GM23338 (cell line): ENCODE results near the gene ANKRD34B. TPM values are rescaled to one million over a fixed set of nuclear protein-coding genes. Genes with fewer than 3 reads are reported as not detected.

Experiments
- ATAC-seq: fragments of 200-7000 bp; cut with Tn5 transposase; 3 replicates; pipeline ENCODE4 v1.9.1; 2020
- DNase-seq: peaks from one replicate; pipeline ENCODE4 v3.0.0-alpha.2; 2015; ENCODE audit warnings: low spot score
- H2AFZ ChIP-seq: fragments of 200-600 bp; sonication (generic); 2 replicates; pipeline ENCODE4 v1.8.0; 2016; ENCODE audit warnings: antibody characterized with exemption, mild to moderate bottlenecking, moderate library complexity
- H3F3A ChIP-seq: fragments of 200-600 bp; sonication (generic); replicated peaks from 2 replicates; pipeline ENCODE4 v1.8.0; 2017; ENCODE audit warnings: antibody characterized with exemption, mixed run types, low read depth
- H3K27ac ChIP-seq: fragments of 200-600 bp; sonication (generic); 2 replicates; pipeline ENCODE4 v1.6.1; 2016; ENCODE audit warnings: low read depth
- H3K27me3 ChIP-seq: fragments of 200-600 bp; sonication (generic); 2 replicates; pipeline ENCODE4 v1.8.0; 2016; ENCODE audit warnings: mild to moderate bottlenecking, mixed run types, moderate library complexity; ENCODE audit not compliant: insufficient read depth
- H3K36me3 ChIP-seq: fragments of 200-600 bp; sonication (generic); 2 replicates; pipeline ENCODE4 v1.8.0; 2016; ENCODE audit warnings: mild to moderate bottlenecking; ENCODE audit not compliant: insufficient read depth
- H3K4me1 ChIP-seq: fragments of 200-600 bp; sonication (generic); 2 replicates; pipeline ENCODE4 v1.8.0; 2016; ENCODE audit warnings: mild to moderate bottlenecking, moderate library complexity; ENCODE audit not compliant: insufficient read depth
- H3K4me2 ChIP-seq: fragments of 200-600 bp; sonication (generic); 2 replicates; pipeline ENCODE4 v1.7.1; 2017; ENCODE audit warnings: mixed run types
- H3K4me3 ChIP-seq: fragments of 200-600 bp; sonication (generic); 2 replicates; pipeline ENCODE4 v1.6.1; 2016; ENCODE audit warnings: mixed run types
- H3K79me2 ChIP-seq: fragments of 200-600 bp; sonication (generic); replicated peaks from 2 replicates; pipeline ENCODE4 v1.8.0; 2017; ENCODE audit warnings: mild to moderate bottlenecking; ENCODE audit not compliant: insufficient read depth
- H3K9me2 ChIP-seq: fragments of 200-600 bp; sonication (generic); 2 replicates; pipeline ENCODE4 v1.8.0; 2017; ENCODE audit not compliant: insufficient read depth
- H4K20me1 ChIP-seq: fragments of 200-600 bp; sonication (generic); replicated peaks from 2 replicates; pipeline ENCODE4 v1.8.0; 2017; ENCODE audit warnings: mild to moderate bottlenecking; ENCODE audit not compliant: insufficient read depth
- H3K27ac Mint-ChIP-seq: 2 replicates; pipeline ENCODE4 v1.8.0; 2020; ENCODE audit warnings: inconsistent platforms, mild to moderate bottlenecking, moderate library complexity, mixed read lengths
- H3K27me3 Mint-ChIP-seq: 3 replicates; pipeline ENCODE4 v1.8.0; 2022; ENCODE audit warnings: low read depth, mild to moderate bottlenecking, moderate library complexity, mixed read lengths, inconsistent platforms; ENCODE audit not compliant: insufficient read depth, poor library complexity
- H3K36me3 Mint-ChIP-seq: 3 replicates; pipeline ENCODE4 v1.8.0; 2021; ENCODE audit warnings: low read depth, mild to moderate bottlenecking, inconsistent platforms, moderate library complexity, mixed read lengths
- H3K4me1 Mint-ChIP-seq: 3 replicates; pipeline ENCODE4 v1.8.0; 2020; ENCODE audit warnings: mild to moderate bottlenecking, inconsistent platforms, mixed read lengths
- H3K4me3 Mint-ChIP-seq: 3 replicates; pipeline ENCODE4 v1.8.0; 2021; ENCODE audit warnings: moderate library complexity, mild to moderate bottlenecking, inconsistent platforms, mixed read lengths
- H3K9me3 Mint-ChIP-seq: 3 replicates; pipeline ENCODE4 v1.8.0; 2020; ENCODE audit warnings: moderate library complexity, mild to moderate bottlenecking, inconsistent platforms, mixed read lengths
- CREB1 ChIP-seq: fragments of 250-450 bp; sonication (Bioruptor Pico); IDR thresholded peaks from 2 replicates; pipeline ENCODE4 v1.5.0; 2020; ENCODE audit warnings: low read depth, mild to moderate bottlenecking, moderate library complexity
- CTCF ChIP-seq, 2 experiments: fragments of 200-600 bp in 1 of 2; sonication (generic) in 1 of 2; conservative IDR thresholded peaks; 2 replicates each; pipeline versions ENCODE4 v1.5.1 to v1.6.1; 2016 to 2017; ENCODE audit warnings: antibody characterized with exemption in 2 of 2, low read depth in 2 of 2, mild to moderate bottlenecking in 2 of 2, moderate library complexity in 1 of 2
- ETS1 ChIP-seq: IDR thresholded peaks from 2 replicates; pipeline ENCODE4 v1.6.1; 2016; ENCODE audit warnings: antibody characterized with exemption
- EZH2 ChIP-seq: fragments of 200-600 bp; sonication (generic); IDR thresholded peaks from one replicate; pipeline ENCODE4 v1.8.0; 2017; ENCODE audit warnings: antibody characterized with exemption, mild to moderate bottlenecking, low read depth; ENCODE audit not compliant: unreplicated experiment
- EZH2phosphoT487 ChIP-seq: fragments of 200-600 bp; sonication (generic); IDR thresholded peaks from one replicate; pipeline ENCODE4 v1.8.1; 2018; ENCODE audit warnings: antibody characterized with exemption; ENCODE audit not compliant: unreplicated experiment
- JUNB ChIP-seq: IDR thresholded peaks from one replicate; pipeline ENCODE4 v1.6.1; 2016; ENCODE audit warnings: antibody characterized with exemption; ENCODE audit not compliant: unreplicated experiment
- NANOG ChIP-seq: IDR thresholded peaks from 2 replicates; pipeline ENCODE4 v1.6.1; 2016; ENCODE audit warnings: antibody characterized with exemption, borderline replicate concordance
- POLR2AphosphoS5 ChIP-seq: IDR thresholded peaks from 2 replicates; pipeline ENCODE4 v1.6.1; 2016; ENCODE audit warnings: antibody characterized with exemption, low read depth
- STAT1 ChIP-seq: IDR thresholded peaks from one replicate; pipeline ENCODE4 v1.6.1; 2016; ENCODE audit warnings: antibody characterized with exemption; ENCODE audit not compliant: unreplicated experiment
- ZNF114 ChIP-seq: fragments of 250-450 bp; sonication (Bioruptor Pico); IDR thresholded peaks from 2 replicates; pipeline ENCODE4 v1.5.0; 2020; ENCODE audit warnings: mild to moderate bottlenecking, moderate library complexity
- ZNF331 ChIP-seq: fragments of 250-450 bp; sonication (Bioruptor Pico); IDR thresholded peaks from 2 replicates; pipeline ENCODE4 v1.5.0; 2020; ENCODE audit warnings: low read depth, mild to moderate bottlenecking, moderate library complexity
- polyA plus RNA-seq: library from polyadenylated mRNA; unstranded; fragments of >200 nt; fragmentation: Nextera tagmentation; extraction: Ambion mirVana; gene quantifications from 2 replicates; pipeline ENCODE4 v1.2.1, GENCODE V29; 2016
- total RNA-seq: library from RNA; depleted of rRNA; stranded (reverse); fragments of >200 nt; shearing (Covaris generic); gene quantifications from 2 replicates; pipeline ENCODE4 v1.2.3, GENCODE V29; 2014
- TF ChIP-seq, protein P1 (sequence below): IDR thresholded peaks from one replicate; pipeline ENCODE4 v1.6.1; 2018; ENCODE audit warnings: antibody characterized with exemption; ENCODE audit not compliant: unreplicated experiment

ANKRD34B gene
- total and polyA plus RNA-seq, 2 experiments from 2014 or later = 1.6 to 2.9 TPM

DNA sequence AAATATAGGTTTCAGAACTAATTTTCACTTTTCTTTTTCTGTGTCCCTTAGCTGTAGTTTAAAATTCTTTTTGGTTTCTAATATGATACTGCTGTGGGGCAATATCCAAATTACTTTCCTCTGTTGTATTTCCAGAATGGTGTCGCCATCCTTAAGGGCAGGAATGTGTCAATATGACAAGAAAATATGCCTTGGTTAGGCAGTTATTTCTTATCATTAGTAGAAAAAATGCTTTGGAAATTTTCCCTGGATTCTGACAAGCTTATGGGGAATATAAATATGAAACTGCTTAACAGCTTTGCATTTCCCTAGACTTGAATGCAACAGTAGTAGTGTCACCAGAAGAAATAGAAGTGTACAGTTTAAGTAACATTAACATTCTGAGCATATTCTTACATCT is 29.4 kb downstream of the ANKRD34B start (continued):
- TF ChIP-seq, protein P1, sequence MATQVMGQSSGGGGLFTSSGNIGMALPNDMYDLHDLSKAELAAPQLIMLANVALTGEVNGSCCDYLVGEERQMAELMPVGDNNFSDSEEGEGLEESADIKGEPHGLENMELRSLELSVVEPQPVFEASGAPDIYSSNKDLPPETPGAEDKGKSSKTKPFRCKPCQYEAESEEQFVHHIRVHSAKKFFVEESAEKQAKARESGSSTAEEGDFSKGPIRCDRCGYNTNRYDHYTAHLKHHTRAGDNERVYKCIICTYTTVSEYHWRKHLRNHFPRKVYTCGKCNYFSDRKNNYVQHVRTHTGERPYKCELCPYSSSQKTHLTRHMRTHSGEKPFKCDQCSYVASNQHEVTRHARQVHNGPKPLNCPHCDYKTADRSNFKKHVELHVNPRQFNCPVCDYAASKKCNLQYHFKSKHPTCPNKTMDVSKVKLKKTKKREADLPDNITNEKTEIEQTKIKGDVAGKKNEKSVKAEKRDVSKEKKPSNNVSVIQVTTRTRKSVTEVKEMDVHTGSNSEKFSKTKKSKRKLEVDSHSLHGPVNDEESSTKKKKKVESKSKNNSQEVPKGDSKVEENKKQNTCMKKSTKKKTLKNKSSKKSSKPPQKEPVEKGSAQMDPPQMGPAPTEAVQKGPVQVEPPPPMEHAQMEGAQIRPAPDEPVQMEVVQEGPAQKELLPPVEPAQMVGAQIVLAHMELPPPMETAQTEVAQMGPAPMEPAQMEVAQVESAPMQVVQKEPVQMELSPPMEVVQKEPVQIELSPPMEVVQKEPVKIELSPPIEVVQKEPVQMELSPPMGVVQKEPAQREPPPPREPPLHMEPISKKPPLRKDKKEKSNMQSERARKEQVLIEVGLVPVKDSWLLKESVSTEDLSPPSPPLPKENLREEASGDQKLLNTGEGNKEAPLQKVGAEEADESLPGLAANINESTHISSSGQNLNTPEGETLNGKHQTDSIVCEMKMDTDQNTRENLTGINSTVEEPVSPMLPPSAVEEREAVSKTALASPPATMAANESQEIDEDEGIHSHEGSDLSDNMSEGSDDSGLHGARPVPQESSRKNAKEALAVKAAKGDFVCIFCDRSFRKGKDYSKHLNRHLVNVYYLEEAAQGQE = no peak

DNA sequence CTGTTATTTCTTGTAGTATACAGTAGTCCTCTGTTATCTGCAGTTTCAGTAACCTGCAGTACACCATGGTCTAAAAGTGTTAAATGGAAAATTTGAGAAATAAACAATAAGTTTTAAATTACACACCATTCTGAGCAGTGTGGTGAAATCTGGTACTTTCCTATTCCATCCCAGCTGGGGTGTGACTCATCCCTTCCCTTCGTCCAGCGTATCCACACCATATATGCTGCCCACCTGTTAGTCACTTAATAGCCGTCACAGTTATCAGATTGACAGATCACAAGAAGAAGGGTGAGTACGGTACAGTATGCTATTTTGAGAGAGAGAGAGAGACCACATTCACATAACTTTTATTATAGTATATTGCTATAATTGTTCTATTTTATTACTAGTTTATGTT is 53.3 kb downstream of the ANKRD34B start:
- H3K79me2 ChIP-seq = no peaks in the 10 kb centered on the region
- no peaks in the 10 kb centered on the region for H3K27me3 Mint-ChIP-seq
- H3F3A ChIP-seq = no peaks in the 10 kb centered on the region
- no peaks in the 10 kb centered on the region for H3K9me2 ChIP-seq
- H3K36me3 ChIP-seq = no peaks in the 10 kb centered on the region
- H3K27me3 ChIP-seq = no peaks in the 10 kb centered on the region
- ATAC-seq (no peak), DNase-seq (no peak)
- H2AFZ ChIP-seq = no peak overlapping the region
- H3K4me1 Mint-ChIP-seq = no peaks in the 10 kb centered on the region
- H3K4me2 ChIP-seq = no peak overlapping the region
- no peaks in the 10 kb centered on the region for H3K36me3 Mint-ChIP-seq
- no peak overlapping the region for H3K4me3 Mint-ChIP-seq
- no peaks in the 10 kb centered on the region for H3K4me1 ChIP-seq
- H3K9me3 Mint-ChIP-seq = no peaks in the 10 kb centered on the region
- no peak overlapping the region for H3K27ac Mint-ChIP-seq
- no peak overlapping the region for H3K4me3 ChIP-seq
- no peaks in the 10 kb centered on the region for H4K20me1 ChIP-seq
- no peak overlapping the region for H3K27ac ChIP-seq
- TF ChIP-seq JUNB (no peak), STAT1 (no peak), NANOG (no peak), ZNF114 (CRISPR knock-in tag) (no peak), CREB1 (CRISPR knock-in tag) (no peak), EZH2 (no peak), ZNF331 (CRISPR knock-in tag) (no peak), POLR2AphosphoS5 (no peak), ETS1 (no peak), EZH2phosphoT487 (no peak), CTCF (conservative IDR thresholded peaks at IDR 0.05; ENCODE audit: low read depth in 2 of 2) (no peak)
- TF ChIP-seq, protein P1 = no peak
